Myocyte (in vitro differentiated cells): Measurements from ENCODE around the gene PALD1. TPM values are rescaled to one million over a fixed set of nuclear protein-coding genes. Genes with fewer than 3 reads are reported as not detected.

Experiments
- DNase-seq: peaks from one replicate; pipeline ENCODE4 v3.0.0-alpha.2; 2012; ENCODE audit warnings: low read depth
- total RNA-seq: library from RNA; depleted of rRNA; stranded (reverse); fragments of >200 nt; gene quantifications from 2 replicates; pipeline ENCODE4 v1.2.3, GENCODE V29; 2014

The PALD1 gene
- total RNA-seq, 1 donor from 2014 or later = 0.21 TPM

- no peak for DNase-seq
Measured at GRCh38 chr10:70552586-70552985, 74.0 kb downstream of the PALD1 start.

GRCh38 chr10:70555371-70555770, 76.8 kb downstream of the PALD1 start:
- DNase-seq = no peak

GRCh38 chr10:70557086-70557845, 78.7 kb downstream of the PALD1 start:
- no peak for DNase-seq

- no peak for DNase-seq
Measured at GRCh38 chr10:70557876-70558275, 79.3 kb downstream of the PALD1 start.

- no peak for DNase-seq
Measured at GRCh38 chr10:70558295-70558694, 79.7 kb downstream of the PALD1 start.

GRCh38 chr10:70558871-70559810, 80.6 kb downstream of the PALD1 start:
- peak; percentile 46 for DNase-seq

- DNase-seq = no peak
Measured at GRCh38 chr10:70559861-70560260, 81.3 kb downstream of the PALD1 start.

GRCh38 chr10:70560511-70560941, 82.0 kb downstream of the PALD1 start:
- peak; percentile 64 for DNase-seq

- DNase-seq = no peak
Measured at GRCh38 chr10:70561070-70561469, 82.5 kb downstream of the PALD1 start.

- no peak for DNase-seq
Measured at GRCh38 chr10:70561558-70561957, 83.0 kb downstream of the PALD1 start.

- DNase-seq = no peak
Measured at GRCh38 chr10:70562036-70562755, 83.6 kb downstream of the PALD1 start.

GRCh38 chr10:70563230-70563629, 84.7 kb downstream of the PALD1 start:
- DNase-seq = no peak

- DNase-seq = no peak
Measured at GRCh38 chr10:70564113-70564725, 85.7 kb downstream of the PALD1 start.

GRCh38 chr10:70564901-70565351, 86.4 kb downstream of the PALD1 start:
- DNase-seq = no peak

GRCh38 chr10:70565556-70566514, 87.3 kb downstream of the PALD1 start:
- no peak for DNase-seq

- no peak for DNase-seq
Measured at GRCh38 chr10:70566515-70567290, 88.1 kb downstream of the PALD1 start.

GRCh38 chr10:70567603-70568002, 89.0 kb downstream of the PALD1 start:
- no peak for DNase-seq

GRCh38 chr10:70568113-70568512, 89.5 kb downstream of the PALD1 start:
- no peak for DNase-seq
